ENCODE data around the gene SLC24A4. TPM values are rescaled to one million over a fixed set of nuclear protein-coding genes. Genes with fewer than 3 reads are reported as not detected.
"Not testable (repeated sequence)": the region's sequence is repeated elsewhere in the genome, so short reads cannot be mapped to it uniquely, and the experiment has no call there.

The SLC24A4 gene
- total RNA-seq, 1 donor from 2014 or later, result 0.27 TPM

- DNase-seq (no peak), ATAC-seq (ENCODE audit: poor library complexity) (no peak)
- intact Hi-C loops (cut with DNase I), result no loop called here
These were observed 74.4 kb downstream of the SLC24A4 start for GRCh38 chr14:92397150-92397952.

- intact Hi-C loops (cut with DNase I), result no loop called here
- no peak for ATAC-seq (ENCODE audit: poor library complexity)
- DNase-seq, result no peak
These were observed 75.1 kb downstream of the SLC24A4 start for GRCh38 chr14:92397953-92398564.

GRCh38 chr14:92398888-92399636 lies 76.1 kb downstream of the SLC24A4 start:
- DNase-seq (no peak), ATAC-seq (ENCODE audit: poor library complexity) (no peak)
- intact Hi-C loops (cut with DNase I), result no loop called here

- ATAC-seq (ENCODE audit: poor library complexity) (peak; percentile 46), DNase-seq (no peak)
- intact Hi-C loops (cut with DNase I), result no loop called here
These were observed 77.8 kb downstream of the SLC24A4 start for GRCh38 chr14:92400579-92401444.

DNA sequence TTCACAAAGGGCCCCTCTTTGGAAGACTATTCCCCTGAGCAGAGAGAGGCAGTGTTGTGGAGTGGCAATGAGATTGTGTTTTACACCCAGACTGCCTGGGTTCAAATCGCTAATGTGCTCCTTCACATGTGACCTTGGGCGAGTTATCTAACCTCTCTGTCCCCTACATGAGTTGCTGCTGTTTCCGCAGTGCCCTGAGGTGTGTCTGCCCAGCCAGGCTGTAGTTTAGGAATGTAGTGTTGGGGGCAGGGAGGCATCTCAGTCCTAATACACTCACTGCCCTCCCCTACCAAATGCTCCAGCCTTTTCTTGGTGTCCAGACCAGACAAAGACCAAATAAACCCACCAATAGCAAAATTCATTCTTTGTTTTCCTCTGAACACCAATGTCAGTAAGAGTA lies 78.6 kb downstream of the SLC24A4 start:
- ATAC-seq (ENCODE audit: poor library complexity), result peak; percentile 41
- DNase-seq, result no peak
- intact Hi-C loops (cut with DNase I), result no loop called here

GRCh38 chr14:92402500-92402899 lies 79.5 kb downstream of the SLC24A4 start:
- intact Hi-C loops (cut with DNase I); ATAC-seq (ENCODE audit: poor library complexity); DNase-seq: not testable (repeated sequence)

- DNase-seq (no peak), ATAC-seq (ENCODE audit: poor library complexity) (no peak)
- intact Hi-C loops (cut with DNase I), result no loop called here
These were observed 81.1 kb downstream of the SLC24A4 start for GRCh38 chr14:92404018-92404417.

GRCh38 chr14:92404421-92404820 lies 81.5 kb downstream of the SLC24A4 start:
- intact Hi-C loops (cut with DNase I), result no loop called here
- ATAC-seq (ENCODE audit: poor library complexity) (no peak), DNase-seq (no peak)

DNA sequence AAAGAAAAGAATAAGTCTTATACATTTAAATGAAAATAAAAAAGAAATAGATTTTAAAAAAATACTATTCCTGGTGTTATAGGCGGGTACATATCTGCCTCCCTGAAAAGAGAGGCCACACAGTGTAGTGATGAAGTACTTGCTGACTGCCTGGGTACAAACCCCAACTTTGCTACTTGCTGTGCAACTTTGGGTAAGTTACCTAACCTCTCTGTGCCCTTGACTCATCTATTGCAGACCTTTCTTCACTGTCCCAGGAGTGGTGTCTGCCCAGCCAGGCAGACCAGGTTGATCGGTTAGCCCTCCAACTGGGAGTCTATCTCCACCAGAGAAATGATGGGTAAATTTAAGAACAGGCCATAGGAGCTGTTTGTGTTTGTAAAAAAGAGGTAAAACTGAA lies 82.0 kb downstream of the SLC24A4 start:
- no peak for DNase-seq
- intact Hi-C loops (cut with DNase I), result no loop called here
- no peak for ATAC-seq (ENCODE audit: poor library complexity)

- DNase-seq (no peak), ATAC-seq (ENCODE audit: poor library complexity) (no peak)
- intact Hi-C loops (cut with DNase I), result no loop called here
These were observed 84.4 kb downstream of the SLC24A4 start for GRCh38 chr14:92407410-92407809.

DNA sequence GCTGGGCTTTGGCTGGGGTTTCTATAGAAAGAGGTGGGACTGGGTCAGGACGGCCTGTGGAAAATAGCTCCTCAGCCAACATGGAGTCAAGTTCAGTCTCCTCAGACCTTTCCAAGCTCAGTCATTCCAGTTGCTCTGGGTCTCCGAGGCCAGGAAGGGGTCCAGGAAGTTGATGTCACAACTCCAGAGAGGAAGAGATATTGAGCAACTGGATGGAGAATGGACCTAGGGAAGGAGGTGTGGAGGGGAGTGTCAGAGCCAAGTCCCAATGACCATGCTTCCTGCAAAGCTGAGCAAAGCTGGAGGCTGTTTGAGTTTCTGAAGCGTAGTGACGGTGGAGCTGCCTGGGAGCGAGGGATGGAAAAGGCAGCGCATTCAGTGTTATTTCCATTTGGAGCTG lies 86.1 kb downstream of the SLC24A4 start:
- intact Hi-C loops (cut with DNase I), result no loop called here
- ATAC-seq (ENCODE audit: poor library complexity) (peak; percentile 77), DNase-seq (no peak)

DNA sequence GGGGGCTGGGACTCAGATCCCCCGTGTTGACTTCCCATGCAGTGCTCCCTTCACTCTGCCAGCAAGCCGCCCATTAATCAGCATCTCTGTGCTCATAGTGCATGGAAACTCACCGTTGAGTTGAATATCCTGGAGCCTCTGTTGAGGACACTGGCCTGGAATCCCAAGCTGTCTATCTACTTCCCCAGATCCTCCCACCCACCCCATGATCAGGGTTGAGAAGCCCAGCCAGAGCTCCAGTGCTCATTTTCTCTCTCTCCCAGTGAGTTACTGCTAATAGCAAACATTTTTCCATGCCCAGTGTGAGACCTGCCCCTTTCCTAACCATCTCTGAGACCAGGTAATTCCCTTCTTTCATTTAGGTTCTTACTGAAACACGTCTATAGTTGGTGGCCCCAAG lies 88.2 kb downstream of the SLC24A4 start:
- intact Hi-C loops (cut with DNase I), result no loop called here
- ATAC-seq (ENCODE audit: poor library complexity) (no peak), DNase-seq (no peak)

GRCh38 chr14:92411941-92412340 lies 89.0 kb downstream of the SLC24A4 start:
- no peak for DNase-seq
- intact Hi-C loops (cut with DNase I), result no loop called here
- ATAC-seq (ENCODE audit: poor library complexity), result no peak

DNA sequence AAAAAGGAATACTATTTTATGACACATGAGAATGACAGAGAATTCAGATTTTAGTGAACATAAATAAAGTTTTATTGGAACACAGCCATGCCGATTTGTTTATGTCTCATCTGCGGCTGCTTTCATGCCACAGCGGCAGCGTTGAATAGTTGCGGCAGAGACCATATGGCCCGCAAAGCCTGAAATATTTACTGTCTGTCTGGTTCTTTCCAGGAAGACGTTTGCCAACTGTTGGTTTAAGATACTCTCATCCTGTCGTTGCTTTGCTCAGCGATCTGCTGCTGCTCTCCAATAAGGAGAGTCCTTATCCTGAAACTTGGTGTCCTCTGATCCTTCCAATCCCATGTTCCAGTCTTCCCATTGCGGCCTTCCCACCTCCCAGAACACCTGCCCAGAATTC lies 89.9 kb downstream of the SLC24A4 start:
- ATAC-seq (ENCODE audit: poor library complexity) (no peak), DNase-seq (no peak)
- intact Hi-C loops (cut with DNase I), result no loop called here

- intact Hi-C loops (cut with DNase I), result no loop called here
- ATAC-seq (ENCODE audit: poor library complexity), result no peak
- DNase-seq, result no peak
These were observed 90.4 kb downstream of the SLC24A4 start for GRCh38 chr14:92413379-92413778.

- DNase-seq (no peak), ATAC-seq (ENCODE audit: poor library complexity) (no peak)
- intact Hi-C loops (cut with DNase I), result no loop called here
These were observed 91.9 kb downstream of the SLC24A4 start for GRCh38 chr14:92414690-92415445.

GRCh38 chr14:92415969-92416368 lies 93.0 kb downstream of the SLC24A4 start:
- intact Hi-C loops (cut with DNase I), result no loop called here
- DNase-seq (no peak), ATAC-seq (ENCODE audit: poor library complexity) (no peak)

DNA sequence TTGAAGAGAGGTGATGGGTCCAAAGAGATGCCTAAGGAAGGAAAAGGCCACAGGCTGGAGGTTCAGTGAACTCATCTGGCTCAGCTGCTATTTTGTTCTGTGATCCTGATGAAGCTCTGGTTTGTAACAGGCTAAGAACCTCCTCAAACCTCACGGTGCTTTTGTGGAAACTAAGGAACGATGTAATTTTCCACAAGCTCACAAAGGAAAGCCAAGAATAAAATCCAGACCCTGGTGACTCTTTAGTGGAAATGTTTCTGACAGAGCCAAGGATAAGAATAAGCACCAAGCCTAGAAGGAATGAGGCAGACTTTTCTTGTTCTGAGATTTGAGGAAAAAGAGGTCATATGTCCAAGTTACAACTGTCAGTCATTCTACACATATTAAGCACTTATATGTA lies 93.6 kb downstream of the SLC24A4 start:
- intact Hi-C loops (cut with DNase I), result no loop called here
- DNase-seq, result no peak
- no peak for ATAC-seq (ENCODE audit: poor library complexity)

Data from Right ventricle myocardium superior (tissue), 1 donor.